ENCODE results near the gene NTN3.

- TF ChIP-seq NRF1 (IDR thresholded peaks at IDR 0.05; ENCODE audit: low read depth, low read length) (no peak), CTCF (IDR thresholded peaks at IDR 0.05; ENCODE audit: control extremely low read depth in 1 of 3, insufficient read depth in 1 of 3, low read depth in 1 of 3, low read length in 3 of 3) (no peak), TEAD4 (IDR thresholded peaks at IDR 0.05; ENCODE audit: low read depth, low read length) (no peak)
These were observed 22.5 kb downstream of the NTN3 start for GRCh38 chr16:2493605-2494004.
